HL-60/S4 treated with phorbol 12-myristate 13-acetate at 8.2 ng/mL for 4 days and 3 days (cell line): ENCODE data around the gene COL1A2.

Experiments
- in situ Hi-C: fragments of 300-500 bp; cut with MboI; formaldehyde crosslinking; loops from 2 replicates; pipeline ENCODE4 v1.15.0; 2022; ENCODE audit warnings: low sequenced_read_pairs

COL1A2 gene

DNA sequence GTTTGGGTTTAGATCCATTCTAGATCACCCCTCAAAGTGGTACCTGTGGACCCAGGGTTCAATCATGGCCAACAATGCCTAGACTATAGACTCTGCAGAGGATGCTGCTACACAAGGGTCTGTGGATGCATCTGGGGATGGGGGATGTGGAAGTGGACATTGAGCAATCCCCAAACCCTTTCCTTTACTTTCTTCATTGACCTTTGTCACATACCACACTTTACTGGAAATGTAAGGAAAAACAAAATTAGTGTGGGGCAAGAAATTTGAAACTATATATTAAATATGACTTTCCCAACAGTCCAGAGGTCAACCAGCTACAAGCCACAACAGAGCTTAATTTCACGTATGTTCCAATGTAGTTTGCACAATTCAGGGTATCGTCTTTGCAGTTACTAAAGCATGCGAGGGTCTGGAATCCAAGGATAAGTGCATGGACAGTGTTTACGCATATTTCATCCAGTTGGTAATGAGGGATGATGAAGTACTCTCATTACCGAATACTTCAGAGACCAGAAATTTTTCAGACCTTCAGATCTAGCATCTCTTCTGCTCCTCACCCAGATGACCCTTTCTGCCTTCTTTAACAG, 81.7 kb downstream of the COL1A2 start:
- in situ Hi-C loops: no loop called here

DNA sequence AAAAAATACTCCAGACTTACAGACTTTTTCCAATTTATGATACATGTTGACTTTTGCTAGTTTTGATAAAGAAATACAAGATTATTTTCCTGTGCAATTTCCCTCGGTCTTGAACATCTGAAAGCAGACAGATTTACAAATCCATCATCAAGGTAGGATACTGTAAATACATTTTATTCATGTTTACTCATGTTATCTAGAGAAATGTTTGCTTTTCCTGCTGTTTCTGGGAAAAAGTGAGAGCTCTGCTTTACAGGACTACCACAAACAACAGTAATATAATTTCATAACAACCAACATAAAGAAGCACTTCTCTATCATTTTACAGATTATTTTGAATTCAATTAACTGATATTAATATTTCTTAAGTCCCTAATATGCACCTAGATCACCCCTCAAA, 83.2 kb downstream of the COL1A2 start:
- in situ Hi-C loops: no loop called here

DNA sequence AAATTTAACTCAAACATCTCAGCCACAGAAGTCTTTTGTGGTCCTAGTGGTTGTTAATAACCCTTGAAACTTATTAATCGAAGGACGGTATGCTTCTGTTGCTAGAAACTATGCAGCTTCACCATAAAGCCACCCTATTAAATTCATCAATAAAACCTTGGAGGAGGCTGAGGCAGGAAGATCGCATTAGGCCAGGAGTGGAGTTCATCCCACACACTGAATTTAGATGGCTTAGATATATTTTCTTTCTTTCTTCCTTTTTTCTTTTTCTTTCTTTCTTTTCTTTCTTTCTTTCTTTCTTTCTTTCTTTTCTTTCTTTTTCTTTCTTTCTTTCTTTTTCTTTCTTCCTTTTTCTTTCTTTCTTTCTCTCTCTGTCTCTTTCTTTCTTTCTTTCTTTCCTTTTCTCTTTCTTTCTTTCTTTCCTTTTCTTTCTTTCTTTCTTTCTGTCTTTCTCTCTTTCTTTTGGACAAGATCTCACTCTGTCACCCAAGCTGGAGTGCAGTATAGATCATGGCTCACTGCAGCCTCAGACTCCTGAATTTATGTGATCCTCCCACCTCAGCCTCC, 84.0 kb downstream of the COL1A2 start:
- in situ Hi-C loops: no loop called here
